NB4 (cell line): ENCODE measurements around the gene ERGIC1.

Experiments
- DNase-seq: peaks from one replicate; pipeline ENCODE4 v3.0.0; 2010; ENCODE audit warnings: low read depth
- H3K4me3 ChIP-seq: one replicate; pipeline ENCODE4 v1.5.1; 2011; ENCODE audit warnings: mild to moderate bottlenecking, low read depth, low read length, moderate library complexity
- CTCF ChIP-seq: IDR thresholded peaks from one replicate; pipeline ENCODE4 v1.5.1; 2012; ENCODE audit warnings: low read depth, low read length
- MYC ChIP-seq: IDR thresholded peaks from 2 replicates; pipeline ENCODE4 v1.6.1; 2011; ENCODE audit warnings: low read depth, low read length
- POLR2A ChIP-seq: IDR thresholded peaks from 2 replicates; pipeline ENCODE4 v1.6.1; 2011; ENCODE audit warnings: mild to moderate bottlenecking; ENCODE audit not compliant: insufficient read length; ENCODE audit errors: extremely low read depth
- TF ChIP-seq, protein P1 (sequence below): IDR thresholded peaks from 2 replicates; pipeline ENCODE4 v1.6.1; 2011; ENCODE audit warnings: low read depth, low read length

The ERGIC1 gene

DNA sequence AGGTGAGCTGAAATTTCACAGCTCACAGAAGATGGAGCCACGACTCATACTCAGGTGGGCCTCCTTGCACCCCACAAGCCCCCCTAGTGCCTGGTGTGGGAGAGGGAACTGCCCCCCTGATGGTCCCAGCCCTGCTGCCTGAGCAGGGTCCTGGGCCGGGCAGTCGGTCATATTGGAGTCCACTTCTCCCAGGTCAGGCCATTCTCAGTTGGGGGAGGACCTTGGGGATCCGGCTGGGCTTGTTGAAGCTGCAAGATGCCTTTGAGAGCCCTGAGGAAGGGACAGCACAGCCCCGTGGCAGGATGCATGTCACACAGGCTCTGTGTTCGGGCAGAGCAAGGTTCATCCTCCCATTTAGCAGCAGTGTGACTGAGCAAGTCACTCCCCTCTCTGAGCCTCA is 56.6 kb downstream of the ERGIC1 start:
- H3K4me3 ChIP-seq = no peak overlapping the region
- DNase-seq = no peak
- TF ChIP-seq CTCF (no peak), MYC (no peak), POLR2A (no peak)
- TF ChIP-seq, protein P1, sequence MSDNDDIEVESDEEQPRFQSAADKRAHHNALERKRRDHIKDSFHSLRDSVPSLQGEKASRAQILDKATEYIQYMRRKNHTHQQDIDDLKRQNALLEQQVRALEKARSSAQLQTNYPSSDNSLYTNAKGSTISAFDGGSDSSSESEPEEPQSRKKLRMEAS = no peak

DNA sequence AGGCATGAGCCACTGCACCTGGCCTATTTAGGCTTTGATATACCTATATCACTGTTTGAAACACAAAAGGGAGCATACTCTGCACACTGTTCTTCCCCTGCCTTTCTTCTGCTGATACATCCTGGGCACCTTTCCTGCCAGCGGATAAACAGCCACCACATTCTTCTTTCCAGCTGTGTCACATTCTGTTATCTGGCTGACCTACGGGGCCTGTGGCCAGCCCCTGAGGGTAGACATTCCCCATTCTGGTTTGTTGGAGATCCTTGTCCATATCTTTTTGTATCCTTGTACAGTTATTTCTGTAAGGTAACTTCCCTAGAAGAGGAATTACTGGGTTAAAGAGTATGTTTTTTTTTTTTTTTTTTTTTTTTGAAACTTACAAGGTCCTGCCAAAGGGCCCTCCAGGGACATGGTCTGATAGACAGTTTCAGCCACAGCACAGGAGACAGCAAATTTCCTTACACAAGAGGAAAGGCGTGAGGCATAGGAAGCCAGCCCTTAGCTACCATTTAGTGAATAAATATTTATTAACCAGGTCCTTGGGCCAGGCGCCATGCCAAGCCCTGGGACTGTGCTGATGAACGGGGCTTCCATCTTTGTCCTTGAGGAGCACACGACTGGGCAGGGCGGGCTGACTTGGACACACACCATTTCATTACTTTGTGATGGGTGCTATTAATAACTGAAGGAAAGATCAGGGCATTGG is 57.8 kb downstream of the ERGIC1 start:
- TF ChIP-seq CTCF = no peak
- TF ChIP-seq, protein P1 = no peak
- no peak for TF ChIP-seq POLR2A
- TF ChIP-seq MYC = no peak
- DNase-seq = no peak
- H3K4me3 ChIP-seq = no peak overlapping the region

- no peak for DNase-seq
- H3K4me3 ChIP-seq = no peak overlapping the region
- TF ChIP-seq MYC (no peak), CTCF (no peak), POLR2A (no peak)
- TF ChIP-seq, protein P1 = no peak
Observed at GRCh38 chr5:172892713-172893112, 58.7 kb downstream of the ERGIC1 start.

- no peak for TF ChIP-seq POLR2A
- TF ChIP-seq, protein P1 = no peak
- no peak for TF ChIP-seq CTCF
- TF ChIP-seq MYC = no peak
- no peak overlapping the region for H3K4me3 ChIP-seq
- DNase-seq = no peak
Observed at GRCh38 chr5:172894767-172895388, 60.8 kb downstream of the ERGIC1 start.

GRCh38 chr5:172895549-172895948 is 61.5 kb downstream of the ERGIC1 start:
- TF ChIP-seq CTCF (no peak), POLR2A (no peak), MYC (no peak)
- TF ChIP-seq, protein P1 = no peak
- no peak overlapping the region for H3K4me3 ChIP-seq
- no peak for DNase-seq
